Prostate gland (tissue), 2 donors: Measurements from ENCODE around the gene ADARB2.

Source experiments
- POLR2AphosphoS5 ChIP-seq: sonication (generic); formaldehyde crosslinking; IDR thresholded peaks from one replicate; pipeline ENCODE4 v1.6.1; 2017; ENCODE audit warnings: antibody characterized with exemption
- TF ChIP-seq, protein P1 (sequence below), 4 experiments: fragments of 200-600 bp in 2 of 4; fragments of 450-650 bp in 2 of 4; sonication (generic) in 2 of 4; IDR thresholded peaks; 1 replicate in 3 of 4; 2 replicates in 1 of 4; pipeline ENCODE4 v1.5.1; 2016 to 2019; ENCODE audit warnings: antibody characterized with exemption in 4 of 4, mild to moderate bottlenecking in 2 of 4, moderate library complexity in 2 of 4

DNA sequence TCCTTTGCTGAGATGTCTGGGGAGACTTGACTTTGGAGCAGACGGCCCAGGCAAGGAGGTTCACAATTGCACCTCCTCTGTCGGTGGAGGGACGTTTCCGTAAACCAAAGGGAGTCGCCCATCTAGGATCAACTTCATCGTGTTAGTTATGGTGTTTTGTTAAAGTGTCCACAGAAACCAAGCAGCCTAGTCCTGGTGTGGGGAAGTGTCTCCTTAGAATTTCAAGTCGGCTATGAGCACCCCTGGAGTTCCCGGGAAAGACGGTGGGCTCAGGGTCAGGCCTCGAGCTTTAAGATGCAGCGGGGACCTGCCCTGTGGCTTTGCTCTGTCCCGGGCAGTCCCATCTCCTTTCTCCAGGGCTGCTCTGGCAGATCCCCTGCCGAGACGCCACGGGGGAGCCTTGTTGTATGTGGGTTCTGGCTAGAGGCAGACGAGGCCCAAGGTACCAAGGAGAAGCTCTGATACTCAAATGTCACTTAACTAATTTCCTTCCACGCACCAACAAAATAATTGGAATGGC lies 319.2 kb downstream of the ADARB2 start:
- TF ChIP-seq, protein P1, sequence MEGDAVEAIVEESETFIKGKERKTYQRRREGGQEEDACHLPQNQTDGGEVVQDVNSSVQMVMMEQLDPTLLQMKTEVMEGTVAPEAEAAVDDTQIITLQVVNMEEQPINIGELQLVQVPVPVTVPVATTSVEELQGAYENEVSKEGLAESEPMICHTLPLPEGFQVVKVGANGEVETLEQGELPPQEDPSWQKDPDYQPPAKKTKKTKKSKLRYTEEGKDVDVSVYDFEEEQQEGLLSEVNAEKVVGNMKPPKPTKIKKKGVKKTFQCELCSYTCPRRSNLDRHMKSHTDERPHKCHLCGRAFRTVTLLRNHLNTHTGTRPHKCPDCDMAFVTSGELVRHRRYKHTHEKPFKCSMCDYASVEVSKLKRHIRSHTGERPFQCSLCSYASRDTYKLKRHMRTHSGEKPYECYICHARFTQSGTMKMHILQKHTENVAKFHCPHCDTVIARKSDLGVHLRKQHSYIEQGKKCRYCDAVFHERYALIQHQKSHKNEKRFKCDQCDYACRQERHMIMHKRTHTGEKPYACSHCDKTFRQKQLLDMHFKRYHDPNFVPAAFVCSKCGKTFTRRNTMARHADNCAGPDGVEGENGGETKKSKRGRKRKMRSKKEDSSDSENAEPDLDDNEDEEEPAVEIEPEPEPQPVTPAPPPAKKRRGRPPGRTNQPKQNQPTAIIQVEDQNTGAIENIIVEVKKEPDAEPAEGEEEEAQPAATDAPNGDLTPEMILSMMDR (IDR thresholded peaks at IDR 0.05): no peak
- TF ChIP-seq POLR2AphosphoS5: no peak
